Upper lobe of right lung (tissue), 1 donor: Measurements from ENCODE around the gene ASB10. TPM values are rescaled to one million over a fixed set of nuclear protein-coding genes. Genes with fewer than 3 reads are reported as not detected.

ENCODE experiments used
- ATAC-seq: fragments of 200-7000 bp; cut with Tn5 transposase; one replicate; pipeline ENCODE4 v1.9.1; 2020; ENCODE audit warnings: mild to moderate bottlenecking, moderate library complexity
- DNase-seq: peaks from one replicate; pipeline ENCODE4 v3.0.0-alpha.2; 2020
- H3K27ac ChIP-seq: fragments of 200-600 bp; one replicate; pipeline ENCODE4 v1.8.0; 2022
- H3K27me3 ChIP-seq: fragments of 200-600 bp; one replicate; pipeline ENCODE4 v1.8.0; 2022; ENCODE audit warnings: mild to moderate bottlenecking
- H3K36me3 ChIP-seq: fragments of 200-600 bp; one replicate; pipeline ENCODE4 v1.8.0; 2022
- H3K4me1 ChIP-seq: fragments of 200-600 bp; one replicate; pipeline ENCODE4 v1.8.0; 2022
- H3K4me3 ChIP-seq: fragments of 200-600 bp; one replicate; pipeline ENCODE4 v1.8.0; 2022; ENCODE audit warnings: mild to moderate bottlenecking
- H3K9me3 ChIP-seq: fragments of 200-600 bp; one replicate; pipeline ENCODE4 v1.8.0; 2022
- CTCF ChIP-seq: fragments of 200-600 bp; IDR thresholded peaks from one replicate; pipeline ENCODE4 v1.8.0; 2022; ENCODE audit warnings: antibody characterized with exemption
- intact Hi-C: fragments of 100-400 bp; cut with DNase I; formaldehyde crosslinking; loops from one replicate; pipeline ENCODE4 v1.11.0; 2022
- long read RNA-seq: library from polyadenylated mRNA; unstranded; transcript quantifications from one replicate; pipeline ENCODE4 v2.0.0, GENCODE V29; 2021
- total RNA-seq: library from RNA; stranded (reverse); fragmentation: NEBNext Ultra II Directional; extraction: Animal tissue kit (Norgen Biotek cat#: 25700); gene quantifications from one replicate; pipeline ENCODE4 v1.2.1, GENCODE V29; 2021
- donor health status: DM: no; HTN: yes; CAD: no; lungs with severe emphysema.

The ASB10 gene
- not detected for total RNA-seq
- long read RNA-seq, result 0 reads

DNA sequence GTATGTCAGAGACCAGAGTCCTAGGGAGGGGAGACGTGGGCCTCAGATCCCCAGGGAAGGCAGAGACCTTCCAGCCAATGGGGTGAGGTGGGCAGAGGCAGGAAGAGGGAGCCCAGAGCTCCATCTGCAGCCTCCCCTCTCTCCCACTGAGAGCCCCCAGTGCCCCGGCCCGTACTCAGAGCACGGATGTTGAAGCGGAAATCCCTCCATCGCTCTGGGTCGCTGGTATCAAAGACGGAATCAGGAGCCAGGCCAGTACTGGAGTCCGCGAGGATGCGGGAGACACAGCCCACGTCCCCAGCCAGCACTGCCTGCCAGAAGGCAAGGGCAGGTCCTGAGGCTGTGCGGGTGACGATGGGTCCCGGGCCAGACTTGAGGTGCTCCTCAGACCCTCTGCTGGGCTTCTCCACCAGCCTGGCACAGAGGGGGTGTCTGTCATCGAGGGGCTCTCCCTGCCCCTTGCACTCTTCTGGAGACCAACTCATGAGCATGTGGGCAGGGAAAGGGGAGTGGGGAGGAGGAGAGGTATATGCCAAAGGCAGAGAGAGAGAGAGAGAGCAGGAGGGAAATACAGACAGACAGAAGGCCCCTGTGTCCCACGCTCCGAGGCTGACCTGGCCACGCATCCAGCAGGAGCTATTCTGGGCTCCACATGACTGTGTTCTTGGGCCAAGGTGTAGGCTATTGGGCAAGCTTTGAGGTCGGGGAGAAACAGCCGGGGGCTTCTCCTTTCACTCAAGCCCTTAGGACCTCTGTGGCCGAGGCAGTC lies at the start of gene ASB10:
Gene ASB10 (minus strand): TSS at position 611 of the 769 bp plus-strand sequence. CDS start 120 bp downstream, at position 491.
- no peak for TF ChIP-seq CTCF
- intact Hi-C loops, result no loop called here
- no peaks in the 10 kb centered on the region for H3K36me3 ChIP-seq
- no peaks in the 10 kb centered on the region for H3K4me1 ChIP-seq
- H3K27me3 ChIP-seq, result no peaks in the 10 kb centered on the region
- no peak within 1 kb of the TSS for H3K4me3 ChIP-seq
- no peak within 1 kb of the TSS for H3K27ac ChIP-seq
- no peak for ATAC-seq
- peak; percentile 51 for DNase-seq
- no peaks in the 10 kb centered on the region for H3K9me3 ChIP-seq

DNA sequence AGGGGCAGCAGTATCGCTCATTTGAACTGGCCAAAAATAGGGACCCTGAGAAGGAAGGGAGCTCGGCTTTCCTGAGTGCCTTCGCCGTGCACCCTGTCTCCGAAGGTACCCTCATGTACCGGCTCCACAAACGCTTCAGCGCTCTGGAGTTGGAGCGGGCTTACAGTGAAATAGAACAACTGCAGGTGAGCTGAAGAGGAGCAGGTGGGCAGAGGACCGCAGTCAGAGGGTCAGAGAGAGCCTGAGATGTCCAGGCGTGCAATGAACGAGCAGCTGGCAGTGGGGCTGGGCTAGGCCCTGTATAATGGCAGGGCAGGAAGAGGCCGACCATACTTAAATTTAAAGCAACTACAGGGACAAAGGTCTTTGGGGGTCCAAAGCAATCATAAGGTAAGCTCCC lies 49.4 kb upstream of the ASB10 start:
- H3K4me1 ChIP-seq, result peaks cover 17% of the 10 kb centered on the region
- H3K27me3 ChIP-seq, result no peaks in the 10 kb centered on the region
- no peak overlapping the region for H3K27ac ChIP-seq
- H3K4me3 ChIP-seq, result no peak overlapping the region
- no peak for TF ChIP-seq CTCF
- intact Hi-C loops, result no loop called here
- DNase-seq, result no peak
- no peaks in the 10 kb centered on the region for H3K9me3 ChIP-seq
- no peak for ATAC-seq
- peaks cover 64% of the 10 kb centered on the region for H3K36me3 ChIP-seq

DNA sequence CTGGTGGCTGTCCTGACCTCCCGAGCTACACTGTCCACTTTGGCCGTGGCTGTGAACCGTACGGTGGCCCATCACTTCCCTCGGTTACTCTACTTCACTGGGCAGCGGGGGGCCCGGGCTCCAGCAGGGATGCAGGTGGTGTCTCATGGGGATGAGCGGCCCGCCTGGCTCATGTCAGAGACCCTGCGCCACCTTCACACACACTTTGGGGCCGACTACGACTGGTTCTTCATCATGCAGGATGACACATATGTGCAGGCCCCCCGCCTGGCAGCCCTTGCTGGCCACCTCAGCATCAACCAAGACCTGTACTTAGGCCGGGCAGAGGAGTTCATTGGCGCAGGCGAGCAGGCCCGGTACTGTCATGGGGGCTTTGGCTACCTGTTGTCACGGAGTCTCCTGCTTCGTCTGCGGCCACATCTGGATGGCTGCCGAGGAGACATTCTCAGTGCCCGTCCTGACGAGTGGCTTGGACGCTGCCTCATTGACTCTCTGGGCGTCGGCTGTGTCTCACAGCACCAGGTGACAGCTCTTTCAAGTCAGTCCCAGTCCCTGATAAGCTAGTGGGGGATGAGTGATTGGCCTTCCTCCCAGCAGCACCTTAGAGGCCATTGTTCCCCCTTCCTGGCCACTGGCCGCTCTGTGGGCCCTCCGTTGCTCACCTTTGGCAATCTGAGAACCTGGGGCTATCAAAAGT lies 48.2 kb upstream of the ASB10 start:
- Histone ChIP-seq H3K27me3 (no peaks in the 10 kb centered on the region), H3K27ac (no peak overlapping the region), H3K4me1 (peaks cover 18% of the 10 kb centered on the region), H3K9me3 (no peaks in the 10 kb centered on the region), H3K4me3 (no peak overlapping the region), H3K36me3 (peaks cover 53% of the 10 kb centered on the region)
- no peak for DNase-seq
- no peak for ATAC-seq
- intact Hi-C loops, result no loop called here
- TF ChIP-seq CTCF, result no peak

DNA sequence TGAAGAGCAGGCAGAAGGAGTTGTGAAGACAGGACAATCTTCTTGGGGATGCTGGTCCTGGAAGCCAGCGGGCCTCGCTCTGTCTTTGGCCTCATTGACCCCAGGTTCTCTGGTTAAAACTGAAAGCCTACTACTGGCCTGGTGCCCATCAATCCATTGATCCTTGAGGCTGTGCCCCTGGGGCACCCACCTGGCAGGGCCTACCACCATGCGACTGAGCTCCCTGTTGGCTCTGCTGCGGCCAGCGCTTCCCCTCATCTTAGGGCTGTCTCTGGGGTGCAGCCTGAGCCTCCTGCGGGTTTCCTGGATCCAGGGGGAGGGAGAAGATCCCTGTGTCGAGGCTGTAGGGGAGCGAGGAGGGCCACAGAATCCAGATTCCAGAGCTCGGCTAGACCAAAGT lies 46.8 kb upstream of the ASB10 start:
- H3K27me3 ChIP-seq, result no peaks in the 10 kb centered on the region
- H3K4me1 ChIP-seq, result peaks cover 18% of the 10 kb centered on the region
- H3K4me3 ChIP-seq, result peak overlapping the region; percentile 88
- no peak for DNase-seq
- intact Hi-C loops, result no loop called here
- H3K9me3 ChIP-seq, result no peaks in the 10 kb centered on the region
- H3K27ac ChIP-seq, result peak overlapping the region; percentile 87
- no peak for ATAC-seq
- no peak for TF ChIP-seq CTCF
- H3K36me3 ChIP-seq, result peaks cover 39% of the 10 kb centered on the region

GRCh38 chr7:151232917-151233701 lies 46.1 kb upstream of the ASB10 start:
- ATAC-seq (peak; percentile 71), DNase-seq (peak; percentile 77)
- peak overlapping the region; percentile 87 for H3K27ac ChIP-seq
- TF ChIP-seq CTCF, result no peak
- no peaks in the 10 kb centered on the region for H3K9me3 ChIP-seq
- H3K4me3 ChIP-seq, result peak overlapping the region; percentile 88
- intact Hi-C loops, result no loop called here
- peaks cover 32% of the 10 kb centered on the region for H3K36me3 ChIP-seq
- H3K27me3 ChIP-seq, result no peaks in the 10 kb centered on the region
- H3K4me1 ChIP-seq, result peaks cover 19% of the 10 kb centered on the region
